NCI-H1694 treated with DMSO at 0.1 percent for 48 hours (cell line): ENCODE measurements around the gene ADAMTSL4.
A peak's percentile ranks its signal among the peaks of the same experiment; 100 is the strongest.

ENCODE experiments used
- DNase-seq: peaks from one replicate; lab custom pipeline; 2025; lab: John Stamatoyannopoulos, UW

The ADAMTSL4 gene

GRCh38 chr1:150548632-150549495 lies at the start of gene ADAMTSL4:
Gene ADAMTSL4, plus strand, starts transcription at chr1:150549408. Its CDS starts 2,881 bp downstream, at chr1:150552289.
- peak; percentile 37 for DNase-seq

- DNase-seq, result no peak
Observed at GRCh38 chr1:150505431-150505830, 43.8 kb upstream of the ADAMTSL4 start.

GRCh38 chr1:150507912-150508864 lies 41.0 kb upstream of the ADAMTSL4 start, which contains the start of gene ECM1:
Gene ECM1, plus strand, starts transcription at chr1:150508109. Its CDS starts 101 bp downstream, at chr1:150508210.
- no peak for DNase-seq

GRCh38 chr1:150508982-150509381 lies 40.2 kb upstream of the ADAMTSL4 start:
- DNase-seq, result no peak

GRCh38 chr1:150511551-150511950 lies 37.7 kb upstream of the ADAMTSL4 start:
- no peak for DNase-seq

GRCh38 chr1:150511985-150512660 lies 37.1 kb upstream of the ADAMTSL4 start:
- no peak for DNase-seq

GRCh38 chr1:150512846-150513245 lies 36.4 kb upstream of the ADAMTSL4 start:
- no peak for DNase-seq

- peak; percentile 33 for DNase-seq
Observed at GRCh38 chr1:150513351-150513791, 35.8 kb upstream of the ADAMTSL4 start.

- no peak for DNase-seq
Observed at GRCh38 chr1:150514260-150514659, 34.9 kb upstream of the ADAMTSL4 start.

- DNase-seq, result no peak
Observed at GRCh38 chr1:150514913-150515327, 34.3 kb upstream of the ADAMTSL4 start.

- peak; percentile 98 for DNase-seq
Observed at GRCh38 chr1:150515328-150516049, 33.7 kb upstream of the ADAMTSL4 start, which contains the start of gene FALEC. Gene FALEC, plus strand, starts transcription at chr1:150515752.

GRCh38 chr1:150516050-150516591 lies 33.1 kb upstream of the ADAMTSL4 start:
- DNase-seq, result peak; percentile 31

- DNase-seq, result peak; percentile 24
Observed at GRCh38 chr1:150516616-150517015, 32.6 kb upstream of the ADAMTSL4 start.

GRCh38 chr1:150521196-150521968 lies 27.8 kb upstream of the ADAMTSL4 start:
- DNase-seq, result no peak

GRCh38 chr1:150525348-150525747 lies 23.9 kb upstream of the ADAMTSL4 start:
- no peak for DNase-seq

GRCh38 chr1:150528196-150528595 lies 21.0 kb upstream of the ADAMTSL4 start:
- no peak for DNase-seq

GRCh38 chr1:150529017-150529416 lies 20.2 kb upstream of the ADAMTSL4 start:
- no peak for DNase-seq

- DNase-seq, result no peak
Observed at GRCh38 chr1:150530491-150531159, 18.6 kb upstream of the ADAMTSL4 start.

GRCh38 chr1:150532860-150533259 lies 16.3 kb upstream of the ADAMTSL4 start:
- no peak for DNase-seq
